K562 (cell line): ENCODE data around the gene LTBP2. TPM values are rescaled to one million over a fixed set of nuclear protein-coding genes. Genes with fewer than 3 reads are reported as not detected.

ENCODE experiments used
- ATAC-seq: fragments of 200-7000 bp; cut with Tn5 transposase; 3 replicates; pipeline ENCODE4 v1.9.1; 2020; ENCODE audit warnings: moderate library complexity
- BruUV-seq: library from RNA; stranded (reverse); fragments of 400-500 nt; replicated peaks from 2 replicates; lab custom pipeline; 2021; lab: Mats Ljungman, UMichigan
- CTCF ChIA-PET: fragments of 300-600 bp; formaldehyde crosslinking; extraction: SDS; loops from one replicate; lab custom pipeline; 2021; ENCODE audit warnings: low intra/inter-chr PET ratio; lab: Yijun Ruan, JAX
- POLR2A ChIA-PET: fragments of 300-600, 350-650 bp; sonication (Branson Sonifier 250); formaldehyde crosslinking; extraction: SDS; loops from one replicate; lab custom pipeline; 2021; ENCODE audit warnings: antibody characterized with exemption, inconsistent platforms; lab: Yijun Ruan, JAX
- DNase-seq, 4 experiments: peaks; one replicate each; pipeline versions ENCODE4 v3.0.0 to v3.0.0-alpha.2; 2011 to 2018; ENCODE audit warnings: low spot score in 3 of 4, mixed read lengths in 3 of 4; ENCODE audit errors: extremely low read depth in 1 of 4
- FAIRE-seq: peaks from 2 replicates; lab custom pipeline; 2011; peaks lifted over from hg19 to GRCh38; lab: Jason Lieb, UNC
- H2AFZ ChIP-seq: 2 replicates; pipeline ENCODE4 v1.6.0; 2011; ENCODE audit warnings: low read depth, low read length, control low read depth, inconsistent platforms
- H3K27ac ChIP-seq: fragments of 200-600 bp; 3 replicates; pipeline ENCODE4 v1.8.0; 2011; ENCODE audit warnings: low read depth, mild to moderate bottlenecking, control low read depth, inconsistent platforms, low read length, moderate library complexity, mixed read lengths; ENCODE audit errors: extremely low read depth
- H3K27me3 ChIP-seq, 2 experiments: fragments of 300-600 bp in 1 of 2; 2 replicates in 1 of 2; 3 replicates in 1 of 2; pipeline versions ENCODE4 v1.6.0 to v1.8.0; 2011; ENCODE audit warnings: inconsistent platforms in 2 of 2, low read length in 2 of 2, mild to moderate bottlenecking in 1 of 2, mixed read lengths in 1 of 2, moderate library complexity in 1 of 2; ENCODE audit not compliant: control insufficient read depth in 2 of 2, insufficient read depth in 2 of 2
- H3K36me3 ChIP-seq: fragments of 300-600 bp; 3 replicates; pipeline ENCODE4 v1.8.0; 2011; ENCODE audit warnings: mild to moderate bottlenecking, low read length, inconsistent platforms; ENCODE audit not compliant: control insufficient read depth, insufficient read depth
- H3K4me1 ChIP-seq, 2 experiments: fragments of 200-600 bp in 1 of 2; replicated peaks in 1 of 2; 2 replicates in 1 of 2; 3 replicates in 1 of 2; pipeline versions ENCODE4 v1.5.1 to v1.8.0; 2011; ENCODE audit warnings: inconsistent platforms in 2 of 2, low read length in 2 of 2, mild to moderate bottlenecking in 1 of 2, mixed read lengths in 1 of 2, moderate library complexity in 1 of 2; ENCODE audit not compliant: control insufficient read depth in 2 of 2, insufficient read depth in 2 of 2
- H3K4me2 ChIP-seq: 2 replicates; pipeline ENCODE4 v1.6.1; 2011; ENCODE audit warnings: low read length, control low read depth, inconsistent platforms, mixed read lengths; ENCODE audit not compliant: insufficient read depth
- H3K4me3 ChIP-seq: fragments of 200-600 bp; sonication (generic), shearing (Covaris generic); 2 replicates; pipeline ENCODE4 v1.5.1; 2016; ENCODE audit warnings: control low read depth, inconsistent platforms
- H3K79me2 ChIP-seq: fragments of 200-600 bp; 3 replicates; pipeline ENCODE4 v1.8.0; 2011; ENCODE audit warnings: low read length, inconsistent platforms; ENCODE audit not compliant: control insufficient read depth, insufficient read depth
- H3K9ac ChIP-seq, 2 experiments: 2 replicates each; pipeline versions ENCODE4 v1.6.0 to v1.6.1; 2011; ENCODE audit warnings: low read depth in 2 of 2, low read length in 2 of 2, control low read depth in 1 of 2, inconsistent platforms in 1 of 2, mild to moderate bottlenecking in 1 of 2, mixed read lengths in 1 of 2; ENCODE audit not compliant: insufficient read depth in 1 of 2
- H3K9me1 ChIP-seq: one replicate; pipeline ENCODE4 v1.6.0; 2011; ENCODE audit warnings: inconsistent platforms, mild to moderate bottlenecking, low read length, moderate library complexity; ENCODE audit not compliant: control insufficient read depth, insufficient read depth
- H3K9me3 ChIP-seq: replicated peaks from 2 replicates; pipeline ENCODE4 v1.5.1; 2011; ENCODE audit warnings: low read depth, low read length, inconsistent platforms; ENCODE audit not compliant: control insufficient read depth, insufficient read depth
- H4K20me1 ChIP-seq: replicated peaks from 2 replicates; pipeline ENCODE4 v1.6.1; 2011; ENCODE audit warnings: low read length, inconsistent platforms, mixed read lengths; ENCODE audit not compliant: control insufficient read depth, insufficient read depth
- SREBF2 ChIP-seq: sonication (generic); formaldehyde crosslinking; IDR thresholded peaks from 2 replicates; pipeline ENCODE4 v1.4.0; 2020; ENCODE audit warnings: mild to moderate bottlenecking, missing genetic modification reagents
- YBX1 ChIP-seq: fragments of 450-650 bp; IDR thresholded peaks from 2 replicates; pipeline ENCODE4 v1.7.1; 2016; ENCODE audit warnings: mild to moderate bottlenecking
- WGBS: fragments of 100-300 bp; shearing (Covaris generic); methylation state at CpG from one replicate; pipeline ENCODE4 v1.1.6; 2016; ENCODE audit warnings: low coverage, mixed read lengths; ENCODE audit not compliant: insufficient coverage; ENCODE audit errors: missing lambda C conversion rate; 5-methylcytosine and 5-hydroxymethylcytosine counted together
- in situ Hi-C: fragments of 300-500 bp; cut with MboI; formaldehyde crosslinking; loops from 4 replicates; pipeline ENCODE4 v1.15.0; 2018; ENCODE audit warnings: inconsistent platforms, mixed read lengths
- intact Hi-C: fragments of 100-400 bp; cut with micrococcal nuclease; formaldehyde crosslinking; loops from 2 replicates; pipeline ENCODE4 v1.14.2; 2022
- polyA plus RNA-seq, 8 experiments: library from polyadenylated mRNA; depleted of rRNA in 4 of 8; stranded (reverse) in 5 of 8; unstranded in 3 of 8; fragments of >200 nt; fragmentation: Nextera tagmentation in 2 of 8; fragmentation: Illumina TruSeq in 1 of 8; extraction: Ambion mirVana in 2 of 8; extraction: Trizol in 1 of 8; gene quantifications; 2 replicates each; pipeline versions ENCODE4 v1.2.1 to v1.2.3, GENCODE V29; 2011 to 2014; ENCODE audit warnings: inconsistent platforms in 1 of 8, missing spikeins in 1 of 8
- total RNA-seq, 7 experiments: library from RNA; depleted of rRNA in 6 of 7; stranded (reverse); fragments of >200 nt in 6 of 7; fragmentation: Illumina TruSeq in 2 of 7; extraction: Trizol in 2 of 7; gene quantifications; 2 replicates each; pipeline versions ENCODE4 v1.2.1 to v1.2.3, GENCODE V29; 2011 to 2021; ENCODE audit warnings: low replicate concordance in 1 of 7
- TF ChIP-seq, protein P1 (sequence below), 3 experiments: fragments of 200-800 bp in 1 of 3; sonication (Bioruptor generic) in 1 of 3; sonication (generic) in 1 of 3; formaldehyde crosslinking in 1 of 3; IDR thresholded peaks; 2 replicates each; pipeline versions ENCODE4 v1.6.1 to v1.8.0; 2016 to 2022; ENCODE audit warnings: mild to moderate bottlenecking in 2 of 3, missing compliant biosample characterization in 2 of 3, missing genetic modification characterization in 2 of 3, missing genetic modification reagents in 1 of 3

Gene LTBP2
- total and polyA plus RNA-seq, 9 of the 15 experiments (the other 6 are each of a cell fraction or from before 2014, with no cell fraction given) = under 0.01 to 0.18 (median 0.03) TPM; not detected in 3

DNA sequence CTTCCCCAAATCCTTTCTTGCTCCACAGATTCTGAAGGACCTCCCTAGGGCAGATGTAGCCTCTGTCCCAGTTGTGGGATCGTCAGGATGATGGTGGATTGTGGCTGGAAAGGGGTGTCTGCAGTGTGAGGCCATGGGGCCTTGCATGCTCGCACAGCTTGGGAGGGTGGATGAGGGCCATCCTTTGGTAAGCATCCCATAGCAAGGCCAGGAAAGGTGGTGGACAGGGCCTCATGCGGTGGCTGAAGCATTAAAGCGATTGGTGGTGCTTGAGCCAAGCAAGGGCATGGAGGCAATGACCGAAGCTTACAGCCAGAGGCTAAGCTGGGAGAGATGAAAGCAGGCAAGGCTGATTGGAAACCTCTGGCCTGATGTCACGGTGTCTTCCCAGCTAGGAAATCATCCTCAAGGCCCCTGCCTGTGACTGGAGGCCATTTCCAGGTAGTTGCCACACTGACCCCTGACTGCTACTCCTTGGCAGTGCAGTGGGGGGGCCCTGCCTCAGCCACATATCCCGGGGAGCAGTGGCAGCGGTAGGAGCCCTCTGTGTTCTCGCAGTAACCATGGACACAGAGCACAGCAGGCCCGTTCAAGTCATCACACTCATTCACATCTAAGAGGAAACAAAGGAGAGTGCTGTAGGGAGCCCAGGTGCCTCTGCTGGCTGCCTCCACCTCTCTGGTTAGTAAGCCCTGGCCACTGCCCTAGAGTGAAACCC lies 111.5 kb downstream of the LTBP2 start:
- CTCF ChIA-PET = no interaction called here
- WGBS = 41% methylated on average over 8 of the region's 10 CpGs

More for the DNA sequence above, 111.5 kb downstream of the LTBP2 start:
- H3K4me1 ChIP-seq = peaks cover 0 to 7% of the 10 kb centered on the region in 2 experiments; a peak in 1 of 5 replicates
- DNase-seq (no peak), FAIRE-seq (no peak), ATAC-seq (peak; percentile 30)
- H3K9ac ChIP-seq = peak overlapping the region in 1 of 2 experiments; percentile 68; a peak in 1 of 4 replicates
- intact Hi-C loops (loop anchor here (5.0 kb wide), 1 partner anchor 302 kb away; no protein-coding TSS in a partner anchor), in situ Hi-C loops (no loop called here)
- POLR2A ChIA-PET = interaction anchor here (0.5 kb wide), 1 partner anchor 113 kb away, joined by 5 read pairs; no protein-coding TSS in a partner anchor
- H3K36me3 ChIP-seq = peaks cover under 1% of the 10 kb centered on the region; the same call in 1 of the 3 replicates
- no peaks in the 10 kb centered on the region for H3K9me1 ChIP-seq
- no peaks in the 10 kb centered on the region for H3K9me3 ChIP-seq
- TF ChIP-seq, protein P1, sequence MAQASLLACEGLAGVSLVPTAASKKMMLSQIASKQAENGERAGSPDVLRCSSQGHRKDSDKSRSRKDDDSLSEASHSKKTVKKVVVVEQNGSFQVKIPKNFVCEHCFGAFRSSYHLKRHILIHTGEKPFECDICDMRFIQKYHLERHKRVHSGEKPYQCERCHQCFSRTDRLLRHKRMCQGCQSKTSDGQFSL (CRISPR knock-in tag; IDR thresholded peaks at IDR 0.05) = peak; percentile 85
- TF ChIP-seq, protein P1 (tag; IDR thresholded peaks at IDR 0.05) = no peak
- no peak for TF ChIP-seq SREBF2
- no peak for TF ChIP-seq YBX1
- no peak overlapping the region for H3K4me2 ChIP-seq
- H3K4me3 ChIP-seq = no peak overlapping the region
- no peak overlapping the region for H2AFZ ChIP-seq
- peaks cover 0 to 17% of the 10 kb centered on the region in 2 experiments; a peak in 2 of 5 replicates for H3K27me3 ChIP-seq
- BruUV-seq = no TSS peak
- no peaks in the 10 kb centered on the region for H3K79me2 ChIP-seq
- H3K27ac ChIP-seq = no peak overlapping the region
- no peaks in the 10 kb centered on the region; the same call in 1 of the 2 replicates for H4K20me1 ChIP-seq
